Progenitor cell of endocrine pancreas (in vitro differentiated cells): ENCODE data around the gene TTR. TPM values are rescaled to one million over a fixed set of nuclear protein-coding genes. Genes with fewer than 3 reads are reported as not detected.

Experiments used
- DNase-seq: peaks from one replicate; pipeline ENCODE4 v3.0.0; 2021; ENCODE audit warnings: low spot score; ENCODE audit not compliant: unreplicated experiment
- H3K27ac Mint-ChIP-seq: 2 replicates; pipeline ENCODE4 v1.8.0; 2021; ENCODE audit warnings: mild to moderate bottlenecking, moderate library complexity, mixed read lengths
- H3K27me3 Mint-ChIP-seq: 2 replicates; pipeline ENCODE4 v1.8.0; 2021; ENCODE audit warnings: mixed read lengths
- H3K36me3 Mint-ChIP-seq: 2 replicates; pipeline ENCODE4 v1.8.0; 2022; ENCODE audit warnings: mixed read lengths; ENCODE audit not compliant: insufficient read depth
- H3K4me1 Mint-ChIP-seq: 2 replicates; pipeline ENCODE4 v1.8.0; 2021; ENCODE audit warnings: low read depth, mixed read lengths
- H3K4me3 Mint-ChIP-seq: 2 replicates; pipeline ENCODE4 v1.8.0; 2021; ENCODE audit warnings: low read depth, mild to moderate bottlenecking, moderate library complexity, mixed read lengths
- H3K9me3 Mint-ChIP-seq: 2 replicates; pipeline ENCODE4 v1.8.0; 2021; ENCODE audit warnings: low read depth, mixed read lengths
- CTCF ChIP-seq: fragments of 200-600 bp; sonication (generic); IDR thresholded peaks from one replicate; pipeline ENCODE4 v1.5.0; 2021; ENCODE audit warnings: antibody characterized with exemption, mild to moderate bottlenecking; ENCODE audit not compliant: unreplicated experiment
- total RNA-seq: library from RNA; stranded (reverse); gene quantifications from 2 replicates; pipeline ENCODE4 v1.2.1, GENCODE V29; 2021

Gene TTR
- total RNA-seq, 1 donor from 2014 or later, result 150 TPM

- DNase-seq, result no peak
- H3K27ac Mint-ChIP-seq, result no peak overlapping the region
- H3K9me3 Mint-ChIP-seq, result no peaks in the 10 kb centered on the region
- no peaks in the 10 kb centered on the region for H3K27me3 Mint-ChIP-seq
- H3K4me3 Mint-ChIP-seq, result no peak overlapping the region
- H3K4me1 Mint-ChIP-seq, result peaks cover 19% of the 10 kb centered on the region
- H3K36me3 Mint-ChIP-seq, result peaks cover 9% of the 10 kb centered on the region
- no peak for TF ChIP-seq CTCF
These were observed 51.3 kb downstream of the TTR start for GRCh38 chr18:31643003-31643402.

GRCh38 chr18:31645411-31645810 is 53.7 kb downstream of the TTR start:
- Mint-ChIP-seq H3K9me3 (no peaks in the 10 kb centered on the region), H3K4me3 (no peak overlapping the region), H3K4me1 (peaks cover 28% of the 10 kb centered on the region), H3K27ac (no peak overlapping the region), H3K36me3 (peaks cover 1% of the 10 kb centered on the region), H3K27me3 (no peaks in the 10 kb centered on the region)
- no peak for DNase-seq
- no peak for TF ChIP-seq CTCF

GRCh38 chr18:31646332-31647126 is 54.9 kb downstream of the TTR start:
- no peaks in the 10 kb centered on the region for H3K27me3 Mint-ChIP-seq
- H3K9me3 Mint-ChIP-seq, result no peaks in the 10 kb centered on the region
- H3K4me3 Mint-ChIP-seq, result no peak overlapping the region
- peaks cover 30% of the 10 kb centered on the region for H3K4me1 Mint-ChIP-seq
- no peak for DNase-seq
- peak overlapping the region; percentile 65 for H3K27ac Mint-ChIP-seq
- H3K36me3 Mint-ChIP-seq, result peaks cover 1% of the 10 kb centered on the region
- TF ChIP-seq CTCF, result no peak

GRCh38 chr18:31647127-31647753 is 55.6 kb downstream of the TTR start:
- peaks cover 30% of the 10 kb centered on the region for H3K4me1 Mint-ChIP-seq
- H3K36me3 Mint-ChIP-seq, result peaks cover 5% of the 10 kb centered on the region
- no peak for DNase-seq
- H3K9me3 Mint-ChIP-seq, result no peaks in the 10 kb centered on the region
- TF ChIP-seq CTCF, result no peak
- no peaks in the 10 kb centered on the region for H3K27me3 Mint-ChIP-seq
- H3K4me3 Mint-ChIP-seq, result no peak overlapping the region
- H3K27ac Mint-ChIP-seq, result peak overlapping the region; percentile 9

Other genes with a start within 250 kb of the TTR start
- not detected in 2 replicates for gene DSG4, start 215.1 kb upstream of the TTR start, total RNA-seq
- gene DSG3, start 144.1 kb upstream of the TTR start, total RNA-seq, result not detected in 2 replicates
- 119 and 120 TPM in 2 replicates for gene DSG2, start 93.7 kb upstream of the TTR start, total RNA-seq
- gene B4GALT6, start 92.7 kb downstream of the TTR start, total RNA-seq, result 32.2 and 33.1 TPM in 2 replicates
- not detected in 2 replicates for gene SLC25A52, start 169.0 kb downstream of the TTR start, total RNA-seq